HG02623 (cell line): ENCODE data around the gene BRD2.

Experiments
- ATAC-seq: cut with Tn5 transposase; IDR thresholded peaks from one replicate; pipeline ENCODE4 v1.9.1; 2021; ENCODE audit warnings: moderate library complexity; ENCODE audit not compliant: unreplicated experiment

BRD2 gene

DNA sequence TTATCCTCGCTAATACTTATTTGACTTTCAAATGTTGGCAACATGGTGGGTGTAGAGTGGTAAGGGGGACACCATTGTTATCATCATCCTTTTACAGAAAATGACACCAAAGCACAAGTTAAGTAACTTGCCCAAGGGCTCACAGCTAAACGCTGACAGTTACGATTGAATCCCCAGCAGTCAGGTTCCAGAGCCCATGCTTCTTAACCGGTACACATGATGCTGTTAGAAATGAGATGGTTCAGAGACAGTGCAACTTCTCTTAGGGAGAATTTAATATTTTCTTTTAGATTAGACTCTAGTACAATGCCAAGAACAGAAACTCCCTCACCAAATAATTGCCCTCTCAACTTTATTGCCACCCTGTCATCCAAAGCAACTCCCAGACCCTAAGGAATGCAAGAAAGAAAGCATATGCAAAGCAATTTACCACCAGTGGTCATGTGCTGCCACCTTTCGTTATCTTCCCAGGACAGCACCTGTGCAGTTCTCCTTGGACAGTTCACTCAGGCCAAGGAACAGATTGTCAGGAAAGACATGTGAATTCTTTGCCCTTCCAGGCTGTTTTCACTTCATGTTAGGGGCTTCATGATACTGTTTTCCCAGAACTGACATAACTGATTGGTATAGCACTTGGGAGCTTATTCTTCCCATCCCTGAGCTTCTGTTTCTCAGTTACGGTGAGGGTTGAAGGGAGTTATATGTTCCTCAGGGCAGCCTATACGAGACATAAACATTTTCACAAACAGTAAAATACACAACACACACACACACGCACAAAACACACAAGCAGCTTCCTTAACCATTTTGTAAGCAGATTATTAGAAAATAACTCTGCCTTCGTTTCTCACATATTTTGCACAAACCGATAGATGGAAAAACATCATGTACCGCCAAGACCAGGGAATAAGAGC, 20.6 kb upstream of the BRD2 start:
- ATAC-seq = no peak

DNA sequence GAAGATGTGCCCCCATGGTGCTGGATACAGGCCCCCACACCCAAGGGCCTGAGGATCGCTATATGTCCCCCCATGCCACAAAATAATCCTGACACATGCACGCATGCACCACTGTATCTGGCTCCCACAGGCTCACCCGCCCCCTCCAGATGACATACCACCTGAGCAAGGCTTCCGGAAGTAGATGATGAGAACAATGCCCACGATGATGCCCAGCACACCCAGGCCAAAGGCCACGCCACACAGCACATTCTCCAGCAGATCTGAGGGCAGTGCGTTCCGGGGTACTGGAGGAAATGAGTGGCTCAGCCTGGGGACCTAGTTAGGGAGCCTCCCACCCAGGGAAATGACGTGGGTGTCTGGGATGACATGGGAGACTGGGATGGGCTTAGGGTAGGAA, 19.3 kb upstream of the BRD2 start:
- no peak for ATAC-seq

DNA sequence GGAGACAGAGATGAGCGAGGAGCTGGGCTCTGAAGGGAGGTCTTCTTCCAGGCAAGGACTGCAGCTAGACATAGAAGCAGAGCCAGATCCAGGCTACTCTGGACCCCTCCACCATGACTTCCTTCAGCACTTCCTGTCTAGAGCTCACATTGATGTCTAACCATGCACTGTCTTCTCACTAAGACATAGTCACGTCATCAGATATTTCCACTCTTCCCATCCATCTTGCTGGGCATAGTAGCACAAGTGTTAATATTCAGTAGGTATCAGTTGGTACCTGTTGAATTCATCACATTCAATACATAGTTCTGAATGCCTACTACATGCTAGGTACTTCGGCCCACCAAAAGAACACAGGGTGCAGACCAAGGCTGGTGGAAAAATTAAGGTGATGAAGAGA, 18.4 kb upstream of the BRD2 start:
- ATAC-seq = no peak

GRCh38 chr6:32950449-32950848, 17.9 kb upstream of the BRD2 start:
- no peak for ATAC-seq

DNA sequence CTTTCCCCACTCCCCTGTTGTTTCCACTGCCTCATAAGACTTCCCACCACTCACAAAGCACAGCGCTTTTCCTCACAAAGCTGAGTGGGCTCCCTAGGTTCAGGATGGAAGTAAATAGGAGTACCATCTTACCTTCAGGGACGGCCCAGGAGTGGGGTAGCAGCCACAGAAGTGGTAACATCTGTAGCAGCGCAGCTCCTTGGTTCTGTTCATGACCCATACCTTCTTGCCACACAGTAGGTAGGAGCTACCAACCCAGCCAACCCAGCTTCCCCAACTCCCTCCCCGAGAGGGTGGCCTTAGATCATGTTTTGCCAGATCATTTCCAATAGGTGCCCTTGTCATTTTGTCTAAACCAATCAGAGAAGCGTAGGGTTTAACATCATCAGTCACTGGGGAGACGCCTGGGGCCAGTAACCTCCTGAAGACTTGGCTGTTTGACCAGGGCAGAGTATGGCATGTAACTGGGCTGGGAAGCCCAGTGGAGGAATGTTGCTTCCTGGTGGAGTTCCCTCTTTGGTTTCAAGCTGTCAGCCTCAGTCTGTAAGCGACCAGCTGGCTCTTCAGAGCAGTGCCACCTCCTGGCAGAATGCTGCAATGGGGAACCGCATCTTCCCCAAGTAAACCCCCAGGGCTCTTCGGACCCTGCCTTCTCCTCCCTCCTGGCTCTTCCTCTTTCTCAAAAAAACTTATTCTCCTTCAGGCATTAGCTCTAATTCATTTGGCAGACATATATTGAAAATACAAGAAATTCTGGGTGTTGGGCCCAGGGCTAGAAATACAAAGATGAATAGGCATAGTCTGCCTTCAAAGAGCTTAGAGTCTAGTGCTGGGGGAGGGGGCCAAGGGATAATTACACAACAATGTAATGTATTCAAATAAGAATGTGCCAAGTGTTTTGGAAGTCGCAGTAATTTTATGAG, 15.3 kb upstream of the BRD2 start, which contains the start of gene HLA-DMA:
TSS of gene HLA-DMA (minus strand) at position 281 of the 923 bp plus-strand sequence. CDS start at position 220, 61 bp downstream.
- ATAC-seq = peak; percentile 83

DNA sequence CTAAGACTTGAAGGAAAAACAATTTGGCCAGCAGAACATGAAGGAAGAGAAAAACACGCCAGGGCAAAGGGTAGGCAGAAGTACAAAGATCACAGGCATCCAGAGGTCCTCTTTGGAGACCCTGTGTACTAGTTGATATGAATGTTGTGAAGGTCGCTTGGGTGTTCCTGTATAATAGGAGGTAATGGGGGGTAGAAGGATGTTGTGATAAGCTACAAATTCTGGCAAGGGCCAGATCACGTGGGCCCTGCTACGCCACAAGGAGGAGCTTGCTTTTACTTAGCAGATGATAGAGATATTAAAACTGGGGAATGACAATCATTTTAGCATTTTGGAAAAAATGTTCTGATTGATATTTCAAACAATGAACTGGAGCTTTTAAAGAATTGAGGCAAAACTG, 14.6 kb upstream of the BRD2 start:
- no peak for ATAC-seq

GRCh38 chr6:32954267-32954666, 14.1 kb upstream of the BRD2 start:
- no peak for ATAC-seq

- ATAC-seq = no peak
Measured at GRCh38 chr6:32954986-32955802, 13.2 kb upstream of the BRD2 start.

DNA sequence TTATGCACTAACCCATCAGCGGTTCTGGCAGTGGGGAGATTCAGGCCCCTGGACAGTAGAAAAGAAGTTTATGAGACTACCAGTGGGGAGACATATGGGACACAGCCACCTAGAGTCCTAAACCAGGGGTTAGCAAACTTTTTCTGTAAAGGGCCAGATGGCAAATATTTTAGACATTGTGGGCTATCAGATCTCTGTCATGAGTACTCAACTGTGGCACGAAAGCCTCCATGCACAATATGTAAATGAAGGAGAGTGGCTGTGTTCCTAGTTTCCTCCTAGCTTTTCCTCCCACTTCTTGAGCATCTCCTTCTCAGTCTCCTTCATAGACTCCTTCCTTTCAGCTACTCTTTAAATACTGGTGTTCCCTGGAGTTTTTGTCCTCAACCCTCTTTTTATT, 12.2 kb upstream of the BRD2 start:
- no peak for ATAC-seq

- no peak for ATAC-seq
Measured at GRCh38 chr6:32960563-32960962, 7.8 kb upstream of the BRD2 start.

- no peak for ATAC-seq
Measured at GRCh38 chr6:32962213-32962826, 6.1 kb upstream of the BRD2 start.

DNA sequence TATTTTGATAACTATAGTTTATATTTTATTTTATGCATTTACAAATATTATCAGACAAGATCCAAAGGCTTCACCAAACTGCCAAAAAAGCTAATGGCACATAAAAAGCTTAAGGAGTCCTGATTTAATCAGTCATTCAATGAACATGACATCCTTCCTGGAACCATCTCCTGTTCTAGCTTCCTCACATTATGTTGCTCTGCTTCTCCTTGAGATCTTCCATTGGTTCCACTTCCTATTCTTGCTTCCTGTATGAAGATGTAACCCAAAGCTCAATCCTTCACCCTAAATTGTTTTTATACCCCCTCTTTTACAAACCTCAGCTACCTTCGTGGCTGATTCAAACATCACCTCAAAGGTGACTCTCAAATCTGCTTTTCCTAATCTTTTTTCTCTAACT, 4.5 kb upstream of the BRD2 start:
- no peak for ATAC-seq

GRCh38 chr6:32964776-32965175, 3.6 kb upstream of the BRD2 start:
- no peak for ATAC-seq

DNA sequence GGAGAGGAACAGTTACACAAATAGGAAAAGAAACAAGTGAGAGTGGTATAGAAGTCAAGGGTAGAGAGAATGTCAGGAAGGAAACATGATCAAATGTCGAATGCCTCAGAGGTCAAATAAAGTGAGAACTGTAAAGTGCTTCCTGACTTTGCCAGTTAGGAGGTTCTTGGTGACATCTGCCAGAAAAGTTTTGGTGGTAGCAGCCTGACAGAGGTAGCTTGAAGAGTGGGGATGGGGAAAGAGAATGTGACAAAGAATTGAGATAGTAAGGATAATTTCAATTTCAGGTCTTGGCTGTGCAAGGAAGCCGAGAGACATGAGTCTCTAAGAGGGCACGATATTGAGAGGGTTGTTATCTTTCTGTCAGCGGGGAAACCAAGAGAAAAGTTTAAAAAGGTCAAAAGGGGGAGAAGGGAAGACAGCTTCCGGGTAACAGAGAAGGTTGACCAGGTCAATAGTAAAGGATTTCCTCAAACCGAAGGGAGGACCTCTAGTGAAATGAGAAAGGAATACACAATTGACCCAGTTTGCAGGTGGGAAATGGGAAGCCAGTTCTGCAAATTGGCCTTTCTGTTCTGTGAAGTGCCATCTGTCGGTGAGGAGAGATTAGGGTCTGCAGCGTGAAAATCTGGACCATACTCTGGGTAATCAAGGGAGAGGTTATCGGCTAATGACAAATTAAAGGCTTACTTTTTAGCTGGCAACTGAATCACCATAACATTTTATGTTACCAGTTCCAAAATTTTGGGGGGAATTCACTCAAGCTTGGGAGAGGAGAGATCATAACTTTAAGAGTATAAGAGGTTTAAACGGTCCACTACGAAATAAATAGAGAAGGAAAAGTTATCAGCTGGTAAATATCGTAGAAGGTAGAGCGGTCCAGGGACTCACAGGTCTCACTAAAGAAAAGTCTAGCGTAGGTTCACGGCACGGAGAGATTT, 973 bp upstream of the BRD2 start:
- ATAC-seq = no peak

GRCh38 chr6:32968867-32969684, 682 bp downstream of the BRD2 start:
- ATAC-seq = no peak

DNA sequence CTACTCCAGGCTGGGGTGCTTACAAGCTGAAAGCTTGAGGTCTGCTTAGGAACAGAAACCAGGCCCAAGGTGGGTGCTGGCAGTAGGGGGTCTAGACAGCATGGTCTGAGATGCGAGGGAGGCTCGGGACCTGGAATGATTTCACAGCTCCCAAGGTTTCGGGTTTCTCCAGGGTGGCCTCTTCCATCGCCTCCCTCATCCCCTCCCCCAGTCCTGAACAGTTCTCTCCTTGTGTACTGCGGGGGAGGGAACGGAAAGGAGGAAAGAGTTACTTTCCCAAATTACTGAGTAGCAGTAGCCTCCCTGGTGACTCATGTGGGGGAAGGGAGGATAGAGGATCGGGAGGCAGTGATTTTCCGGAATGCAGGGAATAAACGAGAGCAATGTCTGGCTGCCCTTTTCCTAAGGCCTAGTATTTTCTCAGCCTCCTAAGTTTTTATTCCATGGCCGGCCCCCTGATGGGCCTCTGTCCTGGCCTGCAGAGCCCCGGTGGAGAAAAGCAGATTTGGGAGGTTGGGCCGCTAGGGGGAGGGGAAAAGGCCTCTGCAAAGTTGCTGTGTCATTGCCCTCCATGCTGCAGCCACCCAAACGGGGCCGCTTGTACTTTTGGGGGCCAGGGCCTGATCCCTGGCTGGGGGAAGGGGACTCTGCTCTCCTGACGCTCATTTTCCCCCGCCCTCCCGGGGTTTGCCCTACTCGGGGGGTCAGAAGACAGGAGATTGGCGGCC, 1.5 kb downstream of the BRD2 start:
- ATAC-seq = no peak

DNA sequence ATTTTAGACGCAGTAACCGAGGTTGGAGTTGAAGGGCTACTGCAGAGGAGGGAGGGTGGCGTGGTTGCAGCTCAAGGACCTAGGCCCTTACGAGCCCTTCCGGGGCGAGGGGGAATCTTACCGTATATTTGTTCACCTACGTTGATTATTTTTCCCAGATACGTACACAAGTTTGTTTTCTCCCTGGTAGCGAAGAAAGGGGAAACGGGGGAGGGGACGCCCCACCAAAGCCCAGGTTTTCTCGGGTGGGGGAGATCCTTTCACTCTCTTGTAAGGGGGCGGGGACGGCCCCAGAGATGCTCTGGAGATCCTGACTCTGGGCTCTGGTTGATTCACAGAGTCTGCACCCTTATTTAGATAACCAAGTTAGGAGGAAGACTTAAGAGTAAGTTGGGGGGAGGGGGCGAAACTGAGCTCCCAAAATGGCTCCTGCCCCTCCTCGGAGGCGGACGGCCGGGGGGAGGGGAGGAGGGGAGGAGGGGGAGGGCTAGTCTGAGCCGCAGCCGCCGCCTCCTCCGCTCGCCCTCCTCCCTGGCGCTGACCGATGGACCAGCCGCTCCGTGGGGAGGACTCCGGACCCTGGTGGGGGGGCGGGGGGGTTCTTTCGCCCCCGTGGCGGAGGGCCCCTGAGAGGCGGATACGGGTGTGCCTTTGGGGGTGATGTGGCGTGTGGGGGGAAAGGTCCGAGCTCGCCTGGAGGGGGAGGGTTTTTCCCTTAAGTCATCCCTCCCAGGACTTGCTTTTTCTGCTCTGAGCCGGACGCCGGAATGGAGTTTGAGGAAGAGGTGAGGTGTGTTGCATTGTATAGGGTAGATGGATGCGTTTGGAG, 2.2 kb downstream of the BRD2 start:
- no peak for ATAC-seq
